ENCODE measurements around the gene PODXL.

DNA sequence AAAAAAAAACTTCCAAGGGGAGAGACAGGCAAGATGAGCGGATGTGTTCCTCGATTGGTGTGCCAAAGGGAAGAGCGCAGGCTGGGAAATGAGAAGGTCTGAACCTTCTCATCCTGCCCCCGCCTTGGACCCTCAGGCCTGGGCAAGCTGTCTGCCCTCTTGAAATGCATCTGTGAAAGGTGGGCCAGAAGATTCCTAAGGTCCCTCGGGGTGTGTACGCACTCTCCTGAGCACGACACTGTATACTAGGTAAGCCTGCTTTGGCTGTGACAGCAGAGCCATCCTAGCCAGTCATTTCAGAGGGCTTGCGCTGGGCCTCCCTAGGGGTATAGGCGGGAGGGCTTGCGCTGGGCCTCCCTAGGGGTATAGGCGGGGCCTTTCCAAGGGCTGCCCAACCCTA lies 26.8 kb downstream of the PODXL start:
- TF ChIP-seq POLR2A (IDR thresholded peaks at IDR 0.05; ENCODE audit: low read depth, low read length) (no peak), POLR2AphosphoS5 (IDR thresholded peaks at IDR 0.05; ENCODE audit: low read depth, low read length) (no peak)
